Memory B cell (primary cell): Measurements from ENCODE around the gene HOXB5.
A peak's percentile ranks its signal among the peaks of the same experiment; 100 is the strongest.

Experiments
- ATAC-seq: fragments of 150-1000 bp; cut with Tn5 transposase; 2 replicates; pipeline ENCODE4 v1.10.0; 2021; ENCODE audit warnings: low read depth, mild to moderate bottlenecking, moderate library complexity
- DNase-seq, 2 donors: peaks; one replicate each; pipeline ENCODE4 v3.0.0; 2022; ENCODE audit warnings: low spot score in 2 of 2
- H3K27ac Mint-ChIP-seq: one replicate; pipeline ENCODE4 v1.8.0; 2022; ENCODE audit warnings: mild to moderate bottlenecking, moderate library complexity, mixed read lengths
- H3K27me3 Mint-ChIP-seq: one replicate; pipeline ENCODE4 v1.8.0; 2022; ENCODE audit warnings: mixed read lengths
- H3K36me3 Mint-ChIP-seq: one replicate; pipeline ENCODE4 v1.8.0; 2022; ENCODE audit warnings: mild to moderate bottlenecking, mixed read lengths
- H3K4me1 Mint-ChIP-seq: one replicate; pipeline ENCODE4 v1.8.0; 2022; ENCODE audit warnings: mixed read lengths
- H3K4me3 Mint-ChIP-seq: one replicate; pipeline ENCODE4 v1.8.0; 2022; ENCODE audit warnings: mild to moderate bottlenecking, moderate library complexity, mixed read lengths
- H3K9me3 Mint-ChIP-seq: one replicate; pipeline ENCODE4 v1.8.0; 2022; ENCODE audit warnings: mixed read lengths

The HOXB5 gene

DNA sequence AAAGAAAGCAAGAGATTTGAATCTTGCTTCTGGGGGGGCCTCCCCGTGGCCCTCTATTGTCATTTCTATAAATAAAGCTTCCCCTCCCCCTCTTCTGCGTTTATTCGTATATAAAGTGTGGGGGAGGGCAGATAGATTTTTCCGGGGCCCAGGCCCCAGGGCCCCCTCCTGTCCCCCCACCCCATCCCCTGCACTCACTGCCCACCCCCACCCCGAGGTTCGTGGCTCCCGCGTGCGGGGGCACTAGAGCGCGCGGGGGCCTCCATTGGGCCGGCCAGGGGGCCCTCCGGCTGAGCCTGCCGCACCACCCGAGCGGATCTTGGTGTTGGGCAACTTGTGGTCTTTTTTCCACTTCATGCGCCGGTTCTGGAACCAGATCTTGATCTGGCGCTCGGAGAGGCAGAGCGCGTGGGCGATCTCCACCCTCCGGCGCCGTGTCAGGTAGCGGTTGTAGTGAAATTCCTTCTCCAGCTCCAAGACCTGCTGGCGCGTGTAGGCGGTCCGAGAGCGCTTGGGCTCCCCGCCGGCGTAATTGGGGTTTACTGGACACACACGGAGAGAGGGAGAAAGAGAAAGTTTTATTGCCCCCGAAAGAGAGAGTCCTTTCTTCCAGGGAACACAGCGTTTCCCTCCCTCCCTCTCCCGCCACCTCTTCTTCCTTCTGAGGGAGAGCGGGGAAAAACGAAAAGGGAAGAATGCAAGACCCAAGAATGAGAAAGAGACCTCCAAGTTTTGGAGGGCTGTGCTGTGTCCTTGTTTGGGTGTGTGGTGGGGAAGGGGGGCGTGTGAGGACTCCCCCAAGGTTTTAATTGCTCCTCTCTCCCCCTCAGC, 16.9 kb downstream of the HOXB5 start:
- Mint-ChIP-seq H3K27me3 (peaks cover 18% of the 10 kb centered on the region), H3K4me3 (peak overlapping the region; percentile 41), H3K36me3 (peaks cover 2% of the 10 kb centered on the region), H3K4me1 (peaks cover 10% of the 10 kb centered on the region), H3K9me3 (no peaks in the 10 kb centered on the region), H3K27ac (no peak overlapping the region)
- ATAC-seq (no peak), DNase-seq (no peak)

DNA sequence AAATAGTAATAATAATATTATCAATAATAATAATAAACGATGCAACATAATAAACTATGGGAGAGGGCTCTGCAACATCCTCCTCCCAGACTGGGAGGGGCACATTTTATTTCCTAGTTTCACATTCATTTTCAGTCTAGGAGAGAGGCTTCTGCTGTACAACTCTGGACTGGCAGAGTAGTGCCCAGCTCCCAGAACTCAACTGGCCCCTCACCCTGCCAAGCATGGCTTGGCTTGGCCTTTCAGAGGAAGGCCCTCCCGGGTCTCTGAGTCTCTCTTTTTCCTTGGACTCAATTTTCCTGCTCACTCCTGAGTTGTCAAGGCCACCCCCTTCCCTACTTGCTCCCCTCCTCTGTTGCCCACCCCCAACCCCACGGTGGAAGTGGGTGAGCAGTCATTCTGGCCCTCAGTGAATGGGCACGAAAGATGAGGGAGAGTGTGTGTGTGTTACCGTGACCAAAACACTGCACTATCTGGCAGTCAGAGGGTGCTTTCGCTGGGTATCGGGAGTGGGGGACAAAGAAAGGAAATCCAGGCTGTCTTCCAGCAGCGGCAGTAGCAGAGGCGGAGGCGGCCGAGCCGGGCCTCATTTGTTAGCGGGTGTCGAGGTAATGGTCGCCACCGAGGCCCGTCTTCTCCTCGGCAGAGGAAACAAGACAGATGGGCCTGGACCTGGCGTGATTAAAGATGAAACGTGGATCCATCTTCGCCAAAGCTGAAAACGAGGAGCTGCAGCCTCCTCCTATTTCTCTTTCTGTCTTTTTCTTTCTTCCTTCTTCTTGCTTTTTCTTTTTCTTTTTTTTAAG, 17.7 kb downstream of the HOXB5 start:
- no peaks in the 10 kb centered on the region for H3K9me3 Mint-ChIP-seq
- H3K4me3 Mint-ChIP-seq: no peak overlapping the region
- H3K36me3 Mint-ChIP-seq: peaks cover 2% of the 10 kb centered on the region
- DNase-seq (no peak), ATAC-seq (peak; percentile 37)
- peaks cover 17% of the 10 kb centered on the region for H3K27me3 Mint-ChIP-seq
- H3K4me1 Mint-ChIP-seq: peaks cover 10% of the 10 kb centered on the region
- no peak overlapping the region for H3K27ac Mint-ChIP-seq

DNA sequence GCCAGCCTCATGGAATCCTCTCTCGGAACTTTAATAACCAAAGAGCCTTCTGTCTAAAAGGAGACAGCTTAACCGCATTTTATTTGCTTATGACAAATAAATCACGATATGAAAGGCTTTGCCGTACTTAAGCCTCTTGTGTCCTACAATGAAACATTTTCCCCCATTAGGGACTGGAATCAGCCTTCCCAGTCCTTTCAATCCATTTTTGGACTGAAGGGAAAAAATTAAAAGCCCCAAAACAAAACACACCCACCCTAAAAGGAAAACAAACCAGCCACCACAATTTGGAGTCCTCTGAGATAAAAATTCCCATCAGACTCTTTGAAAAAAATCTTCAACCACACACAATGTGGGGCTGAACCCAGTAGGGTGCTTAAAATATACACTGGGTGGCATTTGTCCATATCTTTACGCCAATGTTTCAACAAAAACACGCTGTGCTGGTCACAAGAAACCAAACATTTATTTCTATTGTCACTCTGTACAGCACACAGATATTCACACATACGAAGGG, 18.5 kb downstream of the HOXB5 start:
- no peak overlapping the region for H3K4me3 Mint-ChIP-seq
- no peak for ATAC-seq
- peaks cover 2% of the 10 kb centered on the region for H3K36me3 Mint-ChIP-seq
- H3K27me3 Mint-ChIP-seq: peaks cover 17% of the 10 kb centered on the region
- H3K9me3 Mint-ChIP-seq: no peaks in the 10 kb centered on the region
- H3K4me1 Mint-ChIP-seq: peaks cover 10% of the 10 kb centered on the region
- no peak overlapping the region for H3K27ac Mint-ChIP-seq
- DNase-seq: no peak

DNA sequence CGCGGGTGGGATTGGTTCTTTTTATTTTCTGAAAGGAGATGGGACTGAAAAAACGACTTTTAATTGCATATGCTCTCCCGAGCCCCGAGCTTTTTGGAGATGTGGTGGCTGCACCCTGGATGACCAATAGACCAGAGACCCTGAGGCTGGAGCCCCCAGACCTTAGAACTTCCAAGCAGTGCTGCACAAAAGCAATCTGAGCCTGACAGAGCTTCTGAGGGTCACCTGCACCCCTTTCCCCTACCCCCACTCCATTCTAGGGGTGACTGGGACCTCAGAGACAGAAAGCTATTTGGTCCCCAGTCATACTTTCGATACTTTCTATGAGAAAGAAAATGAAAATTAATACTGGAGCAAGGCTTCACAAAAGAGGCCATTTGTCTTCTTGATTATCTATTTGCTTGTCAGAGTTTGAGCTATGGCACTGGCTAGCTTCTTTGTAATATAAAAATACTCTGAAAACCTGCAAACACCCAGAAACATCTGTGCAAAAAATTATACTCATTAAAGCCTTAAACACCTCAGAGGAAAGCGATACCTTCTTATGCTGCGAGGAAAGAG, 19.0 kb downstream of the HOXB5 start:
- no peak overlapping the region for H3K4me3 Mint-ChIP-seq
- DNase-seq: no peak
- peaks cover 2% of the 10 kb centered on the region for H3K36me3 Mint-ChIP-seq
- no peaks in the 10 kb centered on the region for H3K9me3 Mint-ChIP-seq
- no peak for ATAC-seq
- no peak overlapping the region for H3K27ac Mint-ChIP-seq
- peaks cover 14% of the 10 kb centered on the region for H3K27me3 Mint-ChIP-seq
- peaks cover 10% of the 10 kb centered on the region for H3K4me1 Mint-ChIP-seq

DNA sequence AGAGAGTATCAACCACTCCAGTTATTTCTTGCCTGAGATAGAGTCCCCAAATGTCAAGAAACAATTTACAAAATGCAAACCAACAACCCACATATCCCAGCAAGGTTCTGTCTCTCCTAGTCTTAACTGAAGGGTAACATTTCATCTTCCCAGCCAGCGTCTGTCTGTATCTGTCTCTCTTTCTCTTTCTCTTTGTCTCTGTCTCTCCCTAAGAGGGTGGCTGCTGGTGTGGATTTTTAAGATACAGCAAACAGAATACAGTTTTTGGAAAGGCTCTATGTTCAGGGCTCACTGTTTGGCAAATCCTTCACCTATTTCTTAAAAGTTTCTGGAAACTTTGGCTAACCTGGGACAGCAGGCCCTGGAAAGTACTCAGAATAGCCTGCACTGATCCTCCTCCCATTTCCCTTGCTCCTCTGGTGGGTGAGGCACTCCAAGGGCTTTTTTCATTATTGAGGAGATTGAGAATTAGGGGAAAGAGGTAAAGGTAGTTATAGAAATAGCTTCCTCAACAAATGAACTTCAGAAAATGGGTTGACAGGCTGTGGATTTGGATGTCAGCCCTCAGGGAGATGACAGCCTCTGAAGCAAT, 21.7 kb downstream of the HOXB5 start:
- no peaks in the 10 kb centered on the region for H3K9me3 Mint-ChIP-seq
- ATAC-seq (no peak), DNase-seq (no peak)
- no peak overlapping the region for H3K4me3 Mint-ChIP-seq
- H3K4me1 Mint-ChIP-seq: peaks cover 5% of the 10 kb centered on the region
- H3K27me3 Mint-ChIP-seq: peaks cover 8% of the 10 kb centered on the region
- no peak overlapping the region for H3K27ac Mint-ChIP-seq
- H3K36me3 Mint-ChIP-seq: no peaks in the 10 kb centered on the region

DNA sequence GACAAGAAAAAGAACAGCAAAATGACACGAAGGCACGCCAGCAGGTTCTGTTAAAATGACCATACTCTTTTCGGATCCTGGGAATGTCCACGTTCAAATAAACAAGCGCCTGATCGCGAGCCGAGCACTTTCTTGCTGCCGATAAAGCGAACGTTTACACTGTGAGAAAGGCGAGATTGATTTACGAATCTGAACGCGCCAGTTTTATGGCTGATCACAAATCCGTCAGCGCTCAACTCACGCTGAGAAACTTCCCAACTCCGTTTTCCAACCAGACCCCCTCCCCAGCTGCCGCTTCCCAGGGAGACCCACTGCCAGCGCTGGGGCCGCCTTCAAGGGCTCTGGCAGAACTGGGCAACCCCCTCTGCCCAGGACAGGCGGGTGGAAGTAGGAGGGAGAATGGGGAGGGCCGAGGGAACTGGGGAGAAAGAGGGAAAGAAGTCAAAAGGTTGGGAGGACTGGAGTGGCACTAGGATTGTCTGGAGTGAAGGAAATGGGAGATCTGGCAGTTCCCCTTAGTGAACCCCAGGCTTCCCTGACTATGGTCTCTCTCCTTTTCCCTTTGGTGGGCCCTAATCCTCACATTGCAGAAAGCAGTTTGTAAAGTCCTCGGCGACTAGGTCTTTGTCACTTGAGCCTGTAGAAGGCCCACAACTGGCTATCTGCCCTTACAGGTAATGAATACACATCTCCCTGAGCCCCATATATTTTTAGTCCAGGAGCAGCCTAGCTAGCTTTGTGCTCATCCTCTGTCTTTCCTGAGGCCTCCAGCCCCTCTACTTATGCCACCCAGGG, 22.4 kb downstream of the HOXB5 start:
- no peak for DNase-seq
- no peak for ATAC-seq
- no peaks in the 10 kb centered on the region for H3K36me3 Mint-ChIP-seq
- H3K4me3 Mint-ChIP-seq: no peak overlapping the region
- H3K4me1 Mint-ChIP-seq: peaks cover 3% of the 10 kb centered on the region
- H3K27ac Mint-ChIP-seq: no peak overlapping the region
- H3K27me3 Mint-ChIP-seq: peaks cover 8% of the 10 kb centered on the region
- H3K9me3 Mint-ChIP-seq: no peaks in the 10 kb centered on the region

DNA sequence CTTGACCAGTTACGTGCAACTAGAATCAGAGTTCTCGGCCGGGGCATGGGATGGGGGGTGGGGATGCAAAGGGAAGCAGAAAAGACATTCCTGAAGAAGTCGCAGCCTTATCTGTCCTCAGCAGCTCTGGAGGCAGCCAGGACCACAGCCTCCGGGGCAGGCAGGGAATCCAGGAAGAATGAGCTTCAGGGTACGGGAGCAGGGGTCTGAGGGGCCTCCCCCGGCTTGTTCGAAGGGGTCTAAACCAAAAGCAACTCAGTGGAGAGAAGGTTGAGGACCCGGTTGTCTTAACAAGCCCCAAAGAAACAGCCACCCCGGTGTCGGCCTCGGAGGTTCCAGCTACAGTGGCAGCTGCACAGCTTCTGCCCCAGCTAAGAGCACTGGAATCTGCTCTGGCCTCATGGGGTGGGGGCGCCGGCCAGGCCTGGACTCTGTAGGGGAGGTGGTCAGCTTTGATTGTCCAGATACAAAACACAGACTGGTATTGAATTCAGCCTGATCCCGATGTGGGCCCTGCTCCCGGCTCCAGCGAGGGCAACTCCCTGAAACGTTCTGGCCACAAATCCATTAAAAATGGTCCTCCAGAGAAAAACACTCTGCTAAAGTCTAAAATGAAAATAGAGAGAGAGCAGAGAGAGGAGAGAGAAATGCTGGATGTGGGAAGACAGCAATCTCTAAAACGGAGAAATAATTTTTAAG, 23.1 kb downstream of the HOXB5 start:
- DNase-seq: no peak
- no peak for ATAC-seq
- Mint-ChIP-seq H3K4me1 (peaks cover 3% of the 10 kb centered on the region), H3K27me3 (peaks cover 6% of the 10 kb centered on the region), H3K4me3 (no peak overlapping the region), H3K36me3 (no peaks in the 10 kb centered on the region), H3K9me3 (no peaks in the 10 kb centered on the region), H3K27ac (no peak overlapping the region)

DNA sequence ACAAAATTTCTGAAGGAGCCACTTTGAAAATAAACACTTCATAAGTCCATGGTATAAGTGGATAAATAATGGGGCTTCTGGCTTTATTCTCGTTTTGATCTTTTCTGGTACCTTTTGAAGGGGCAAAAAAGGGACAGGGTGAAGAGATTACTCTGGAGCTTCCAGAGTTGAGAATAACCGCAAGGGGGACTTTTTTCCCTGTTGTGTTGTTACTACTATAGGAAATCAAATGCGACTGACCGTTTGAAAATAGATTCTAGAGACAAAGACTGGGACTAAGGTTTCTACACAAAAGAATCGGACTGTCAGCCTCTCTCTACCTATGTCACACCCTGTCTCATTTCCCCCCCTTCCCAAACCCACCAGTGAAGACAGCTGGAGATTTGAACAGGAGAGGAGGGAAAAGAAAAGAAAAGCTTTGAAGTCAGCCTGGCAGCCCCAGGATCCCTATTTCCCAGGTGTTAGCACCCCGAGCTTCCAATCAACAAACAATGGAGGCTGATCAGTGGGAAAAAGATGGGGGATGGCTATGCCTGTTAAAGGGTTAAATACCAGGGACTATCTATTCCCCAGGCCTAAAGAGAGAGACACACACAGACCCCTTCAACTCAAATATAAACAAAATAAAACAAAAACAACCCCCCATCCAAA, 23.8 kb downstream of the HOXB5 start:
- no peaks in the 10 kb centered on the region for H3K36me3 Mint-ChIP-seq
- DNase-seq (no peak), ATAC-seq (no peak)
- H3K9me3 Mint-ChIP-seq: no peaks in the 10 kb centered on the region
- no peak overlapping the region for H3K4me3 Mint-ChIP-seq
- peaks cover 6% of the 10 kb centered on the region for H3K27me3 Mint-ChIP-seq
- peaks cover 3% of the 10 kb centered on the region for H3K4me1 Mint-ChIP-seq
- no peak overlapping the region for H3K27ac Mint-ChIP-seq

DNA sequence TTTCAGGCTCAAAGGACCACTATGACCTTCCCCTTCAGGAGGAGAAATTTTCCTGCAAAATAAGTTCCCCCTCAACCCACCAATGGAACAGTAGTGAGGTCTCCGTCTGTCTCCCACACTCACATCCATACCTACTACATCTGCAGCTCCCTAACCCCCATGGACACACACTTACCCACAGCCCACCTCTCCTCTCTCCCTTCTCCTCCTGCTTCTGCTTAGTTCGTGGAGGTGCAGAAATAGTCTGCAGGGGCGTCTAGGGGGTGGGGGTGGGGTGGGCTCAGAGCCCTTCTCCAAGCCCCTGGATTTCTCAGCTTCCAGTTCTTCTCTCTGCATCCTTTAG, 24.4 kb downstream of the HOXB5 start:
- ATAC-seq (no peak), DNase-seq (no peak)
- Mint-ChIP-seq H3K9me3 (no peaks in the 10 kb centered on the region), H3K4me1 (peaks cover 3% of the 10 kb centered on the region), H3K27ac (no peak overlapping the region), H3K4me3 (no peak overlapping the region), H3K36me3 (no peaks in the 10 kb centered on the region), H3K27me3 (peaks cover 6% of the 10 kb centered on the region)

DNA sequence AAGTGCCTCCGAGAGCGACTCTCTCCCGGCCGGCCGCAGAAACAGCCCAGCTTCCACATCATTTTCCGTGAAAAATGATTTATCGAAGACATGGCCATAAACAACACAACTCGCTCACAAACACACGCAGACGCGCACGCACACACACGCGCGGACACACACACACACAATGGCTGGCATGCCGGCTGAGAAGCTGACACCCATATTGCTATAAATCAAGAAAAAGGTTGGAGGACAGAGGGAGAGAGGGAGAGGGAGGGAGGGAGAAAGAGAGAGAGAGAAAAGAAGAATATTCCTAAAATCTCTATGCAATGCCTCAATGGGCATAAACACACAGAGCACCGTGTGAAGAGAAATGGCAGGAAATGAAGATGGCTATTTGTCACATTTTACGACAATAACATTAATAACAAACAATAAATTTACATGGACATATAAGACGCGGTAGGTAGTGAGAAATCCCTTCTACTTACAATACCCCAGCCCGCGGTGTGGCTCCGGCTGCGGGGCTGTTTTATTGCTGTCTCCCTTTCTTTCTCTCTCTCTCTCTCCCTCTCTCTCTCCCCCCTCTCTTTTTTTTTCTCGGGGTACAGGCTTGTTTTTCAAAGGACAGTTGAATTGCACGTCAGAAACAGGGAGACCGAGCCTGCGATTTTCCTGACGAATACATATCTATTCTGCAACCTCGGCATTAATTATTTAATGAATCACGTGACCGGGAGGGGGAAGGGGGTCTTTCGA, 24.9 kb downstream of the HOXB5 start:
- H3K27me3 Mint-ChIP-seq: peaks cover 9% of the 10 kb centered on the region
- H3K9me3 Mint-ChIP-seq: no peaks in the 10 kb centered on the region
- DNase-seq (no peak), ATAC-seq (no peak)
- H3K36me3 Mint-ChIP-seq: no peaks in the 10 kb centered on the region
- no peak overlapping the region for H3K27ac Mint-ChIP-seq
- no peak overlapping the region for H3K4me3 Mint-ChIP-seq
- peaks cover 3% of the 10 kb centered on the region for H3K4me1 Mint-ChIP-seq

DNA sequence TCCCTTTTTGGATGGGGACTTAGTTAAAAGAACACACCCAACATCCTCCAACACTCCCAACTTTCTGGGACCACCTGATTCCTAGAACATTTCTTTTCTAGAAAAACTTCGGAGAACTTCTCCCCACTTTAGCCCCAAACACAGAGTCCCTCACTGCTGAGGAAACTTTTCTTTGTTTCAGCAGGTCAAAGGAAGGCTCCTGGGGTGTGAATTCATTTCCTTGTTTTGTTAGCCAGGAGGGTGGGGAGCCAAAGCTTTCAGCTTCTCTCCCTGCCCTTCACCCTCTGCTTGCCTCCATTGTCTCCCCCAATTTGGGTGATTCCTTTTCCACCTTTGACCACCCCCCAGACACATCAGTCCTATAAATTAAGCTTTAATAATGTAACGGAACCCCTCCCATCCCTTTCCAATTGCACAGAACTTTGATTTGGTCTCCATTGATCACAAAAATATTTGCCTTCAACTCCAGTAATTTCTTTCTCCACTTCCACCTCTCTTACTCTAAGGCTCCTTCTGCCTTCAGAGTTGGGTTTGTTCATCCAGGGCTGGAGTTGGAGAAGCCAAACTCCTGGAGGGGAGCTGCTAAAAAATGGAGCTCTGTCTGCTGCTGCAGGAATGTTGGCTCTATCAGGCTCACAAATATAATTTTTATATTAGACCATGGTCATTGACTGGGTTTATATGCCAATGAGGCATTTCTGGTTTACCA, 25.8 kb downstream of the HOXB5 start:
- ATAC-seq (no peak), DNase-seq (no peak)
- Mint-ChIP-seq H3K27ac (no peak overlapping the region), H3K27me3 (peaks cover 10% of the 10 kb centered on the region), H3K4me3 (no peak overlapping the region), H3K9me3 (no peaks in the 10 kb centered on the region), H3K4me1 (peaks cover 3% of the 10 kb centered on the region), H3K36me3 (no peaks in the 10 kb centered on the region)

DNA sequence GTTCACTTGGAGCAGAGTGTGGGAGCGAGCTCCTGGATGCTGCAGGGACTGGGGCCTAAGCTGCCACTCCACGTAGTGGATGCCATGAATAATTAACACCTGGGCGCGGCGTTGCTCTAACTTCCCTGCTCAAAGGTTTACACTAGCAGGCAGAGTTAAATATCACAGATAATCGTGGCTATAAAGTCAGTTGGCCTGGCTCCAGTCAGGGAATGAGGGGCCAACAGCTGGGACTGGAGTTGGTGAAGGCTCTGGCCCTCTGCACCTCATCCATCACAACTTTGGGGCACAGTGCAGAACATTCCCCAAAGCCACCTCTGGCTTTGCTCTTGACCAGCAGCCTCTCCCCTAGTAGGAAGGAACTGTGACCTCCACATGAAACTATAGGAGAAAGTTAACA, 26.4 kb downstream of the HOXB5 start:
- Mint-ChIP-seq H3K4me1 (peaks cover 3% of the 10 kb centered on the region), H3K36me3 (no peaks in the 10 kb centered on the region)
- no peak for ATAC-seq

More for the DNA sequence above, 26.4 kb downstream of the HOXB5 start:
- H3K9me3 Mint-ChIP-seq: no peaks in the 10 kb centered on the region
- no peak overlapping the region for H3K27ac Mint-ChIP-seq
- no peak overlapping the region for H3K4me3 Mint-ChIP-seq
- peaks cover 10% of the 10 kb centered on the region for H3K27me3 Mint-ChIP-seq
- DNase-seq: no peak
